ENCODE measurements around the gene C14orf93. TPM values are rescaled to one million over a fixed set of nuclear protein-coding genes. Genes with fewer than 3 reads are reported as not detected.
A peak's percentile ranks its signal among the peaks of the same experiment; 100 is the strongest.

C14orf93 gene
- total RNA-seq, 1 donor from 2014 or later: 14.0 TPM

DNA sequence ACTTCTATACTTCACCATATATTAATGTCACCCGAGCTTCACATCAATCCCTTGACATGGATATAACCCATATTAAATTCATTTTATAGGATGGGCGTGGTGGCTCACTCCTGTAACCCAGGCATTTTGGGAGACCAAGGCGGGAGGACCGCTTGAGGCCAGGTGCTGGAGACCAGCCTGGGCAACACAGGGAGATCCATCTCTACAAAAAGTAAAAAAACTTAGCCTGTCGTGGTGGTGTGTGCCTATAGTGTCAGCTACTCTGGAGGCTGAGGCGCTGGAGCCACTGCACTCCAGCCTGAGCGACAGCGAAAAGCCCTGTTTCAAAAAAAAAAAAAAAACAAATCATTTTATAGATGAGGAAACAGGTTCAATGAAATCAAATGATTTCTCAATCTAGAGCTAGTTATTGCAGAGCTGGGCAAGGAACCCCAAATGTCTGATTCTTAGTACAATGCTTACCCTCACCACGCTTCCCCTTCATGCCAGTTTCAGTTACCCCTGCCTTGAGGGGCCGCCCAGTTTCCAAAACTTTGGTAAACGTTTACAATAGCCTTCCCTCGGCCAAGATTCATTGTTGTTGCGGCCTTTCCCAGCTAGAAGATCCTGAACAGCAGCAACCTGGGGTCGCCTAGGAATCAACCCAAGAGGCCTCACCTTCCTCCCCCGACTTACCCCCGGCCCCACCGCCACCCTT, 24.0 kb upstream of the C14orf93 start:
- Mint-ChIP-seq H3K36me3 (peaks cover 16% of the 10 kb centered on the region), H3K4me1 (peaks cover 19% of the 10 kb centered on the region), H3K9me3 (no peaks in the 10 kb centered on the region), H3K4me3 (peak overlapping the region; percentile 96), H3K27ac (peak overlapping the region; percentile 98), H3K27me3 (ENCODE audit: low read depth) (no peaks in the 10 kb centered on the region)
- DNase-seq (ENCODE audit: low spot score in 2 of 2, unreplicated experiment in 2 of 2): no peak
- TF ChIP-seq, protein P1, sequence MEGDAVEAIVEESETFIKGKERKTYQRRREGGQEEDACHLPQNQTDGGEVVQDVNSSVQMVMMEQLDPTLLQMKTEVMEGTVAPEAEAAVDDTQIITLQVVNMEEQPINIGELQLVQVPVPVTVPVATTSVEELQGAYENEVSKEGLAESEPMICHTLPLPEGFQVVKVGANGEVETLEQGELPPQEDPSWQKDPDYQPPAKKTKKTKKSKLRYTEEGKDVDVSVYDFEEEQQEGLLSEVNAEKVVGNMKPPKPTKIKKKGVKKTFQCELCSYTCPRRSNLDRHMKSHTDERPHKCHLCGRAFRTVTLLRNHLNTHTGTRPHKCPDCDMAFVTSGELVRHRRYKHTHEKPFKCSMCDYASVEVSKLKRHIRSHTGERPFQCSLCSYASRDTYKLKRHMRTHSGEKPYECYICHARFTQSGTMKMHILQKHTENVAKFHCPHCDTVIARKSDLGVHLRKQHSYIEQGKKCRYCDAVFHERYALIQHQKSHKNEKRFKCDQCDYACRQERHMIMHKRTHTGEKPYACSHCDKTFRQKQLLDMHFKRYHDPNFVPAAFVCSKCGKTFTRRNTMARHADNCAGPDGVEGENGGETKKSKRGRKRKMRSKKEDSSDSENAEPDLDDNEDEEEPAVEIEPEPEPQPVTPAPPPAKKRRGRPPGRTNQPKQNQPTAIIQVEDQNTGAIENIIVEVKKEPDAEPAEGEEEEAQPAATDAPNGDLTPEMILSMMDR (IDR thresholded peaks at IDR 0.05; ENCODE audit: unreplicated experiment): no peak

- Mint-ChIP-seq H3K27ac (peak overlapping the region; percentile 98), H3K4me1 (peaks cover 19% of the 10 kb centered on the region), H3K36me3 (peaks cover 20% of the 10 kb centered on the region), H3K4me3 (peak overlapping the region; percentile 96), H3K27me3 (ENCODE audit: low read depth) (no peaks in the 10 kb centered on the region), H3K9me3 (no peaks in the 10 kb centered on the region)
- no peak for DNase-seq (ENCODE audit: low spot score in 2 of 2, unreplicated experiment in 2 of 2)
- TF ChIP-seq, protein P1 (IDR thresholded peaks at IDR 0.05; ENCODE audit: unreplicated experiment): no peak
Measured at GRCh38 chr14:23033251-23033727, 23.3 kb upstream of the C14orf93 start.

DNA sequence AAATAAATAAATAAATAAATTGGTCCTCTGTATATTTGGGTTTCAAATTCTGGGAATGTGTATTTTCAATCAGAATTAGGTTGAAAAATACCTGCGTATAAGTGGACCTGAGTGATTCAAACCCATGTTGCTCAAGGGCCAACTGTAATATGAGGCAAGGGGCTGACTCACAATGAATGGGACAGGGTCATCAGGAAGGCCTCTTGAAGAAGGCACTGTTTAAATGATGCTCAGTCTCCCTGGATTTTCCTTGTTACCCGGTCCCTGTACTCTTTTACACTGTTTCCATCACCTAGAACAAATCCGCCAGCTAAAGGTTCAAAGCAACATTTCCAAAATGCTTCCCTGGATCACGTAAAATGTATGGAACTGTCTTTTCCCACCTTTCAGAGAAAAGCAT, 21.0 kb upstream of the C14orf93 start:
- Mint-ChIP-seq H3K4me1 (peaks cover 19% of the 10 kb centered on the region), H3K4me3 (no peak overlapping the region), H3K27me3 (ENCODE audit: low read depth) (no peaks in the 10 kb centered on the region), H3K27ac (no peak overlapping the region), H3K36me3 (peaks cover 28% of the 10 kb centered on the region), H3K9me3 (no peaks in the 10 kb centered on the region)
- TF ChIP-seq, protein P1 (IDR thresholded peaks at IDR 0.05; ENCODE audit: unreplicated experiment): no peak
- no peak for DNase-seq (ENCODE audit: low spot score in 2 of 2, unreplicated experiment in 2 of 2)

DNA sequence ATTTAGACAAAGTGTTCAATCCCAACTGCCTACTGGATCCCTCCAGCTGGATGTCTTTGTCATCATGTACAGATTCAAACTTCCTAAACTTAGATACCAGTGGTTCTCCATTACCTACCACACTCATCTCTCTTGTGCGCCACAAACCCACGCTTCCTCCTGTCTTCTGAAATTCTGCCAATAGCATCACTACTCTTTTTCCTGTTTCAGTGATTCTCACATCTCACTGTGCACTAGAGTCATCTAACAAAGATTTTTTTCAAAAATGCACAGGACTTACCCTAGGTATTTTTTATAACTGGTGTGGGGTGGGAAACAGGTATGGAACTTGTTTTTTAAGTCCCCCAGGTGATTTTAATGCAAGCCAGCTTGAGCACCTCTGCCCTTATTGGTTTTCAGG, 18.9 kb upstream of the C14orf93 start:
- TF ChIP-seq, protein P1 (IDR thresholded peaks at IDR 0.05; ENCODE audit: unreplicated experiment): no peak
- H3K36me3 Mint-ChIP-seq: peaks cover 42% of the 10 kb centered on the region
- DNase-seq (ENCODE audit: low spot score in 2 of 2, unreplicated experiment in 2 of 2): no peak
- no peaks in the 10 kb centered on the region for H3K27me3 Mint-ChIP-seq (ENCODE audit: low read depth)
- H3K9me3 Mint-ChIP-seq: no peaks in the 10 kb centered on the region
- no peak overlapping the region for H3K4me3 Mint-ChIP-seq
- no peak overlapping the region for H3K27ac Mint-ChIP-seq
- H3K4me1 Mint-ChIP-seq: peaks cover 22% of the 10 kb centered on the region

DNA sequence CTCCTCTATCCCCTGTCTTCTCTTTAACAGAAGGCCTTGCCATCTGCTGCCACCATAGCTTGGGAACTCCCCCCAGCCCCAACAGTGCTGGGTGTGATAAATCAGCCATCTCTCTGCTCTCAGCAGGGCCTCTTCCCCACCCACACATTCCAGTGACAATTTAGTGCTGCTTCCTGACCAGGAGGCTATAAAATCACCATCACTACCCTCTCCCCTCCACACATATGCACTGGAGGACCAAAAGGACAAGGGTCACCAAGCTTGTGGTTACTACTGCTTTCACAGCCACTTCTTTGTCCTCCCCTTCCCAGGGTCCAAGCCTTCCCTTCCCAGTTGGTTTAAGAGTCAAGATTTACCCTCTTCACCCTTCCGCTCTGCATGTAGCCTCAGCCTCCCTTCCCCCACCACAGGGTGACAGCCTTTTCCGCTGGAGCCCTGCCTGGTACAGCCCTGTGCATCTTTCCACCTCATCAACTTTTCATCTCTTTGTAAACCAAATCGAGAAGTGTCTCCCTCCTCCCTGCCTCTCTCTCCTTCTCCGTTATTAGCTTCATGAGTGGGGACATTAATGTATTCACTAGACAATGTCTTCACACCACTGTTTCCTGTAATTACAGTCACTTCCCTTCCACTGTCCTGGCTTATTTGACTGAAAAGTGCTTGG, 15.3 kb upstream of the C14orf93 start:
- Mint-ChIP-seq H3K9me3 (no peaks in the 10 kb centered on the region), H3K27ac (peak overlapping the region; percentile 18), H3K27me3 (ENCODE audit: low read depth) (no peaks in the 10 kb centered on the region), H3K4me1 (peaks cover 16% of the 10 kb centered on the region), H3K36me3 (peaks cover 29% of the 10 kb centered on the region), H3K4me3 (no peak overlapping the region)
- DNase-seq (ENCODE audit: low spot score in 2 of 2, unreplicated experiment in 2 of 2): no peak
- TF ChIP-seq, protein P1 (IDR thresholded peaks at IDR 0.05; ENCODE audit: unreplicated experiment): no peak
